RWPE2 (cell line): ENCODE measurements around the gene GNLY.

Experiments used
- ATAC-seq: fragments of 200-7000 bp; cut with Tn5 transposase; 3 replicates; pipeline ENCODE4 v1.9.1; 2021; ENCODE audit warnings: low read depth
- DNase-seq: peaks from one replicate; pipeline ENCODE4 v3.0.0-alpha.2; 2020; ENCODE audit warnings: low spot score
- H3K27ac ChIP-seq: fragments of 450-650 bp; 2 replicates; pipeline ENCODE4 v1.5.1; 2017; ENCODE audit warnings: mild to moderate bottlenecking; ENCODE audit not compliant: poor library complexity, severe bottlenecking
- H3K27me3 ChIP-seq: fragments of 250-450 bp; sonication (Bioruptor Pico); 2 replicates; pipeline ENCODE4 v1.5.1; 2021; ENCODE audit warnings: mild to moderate bottlenecking, moderate library complexity; ENCODE audit not compliant: insufficient read depth, poor library complexity, severe bottlenecking
- H3K36me3 ChIP-seq: fragments of 250-450 bp; sonication (Bioruptor Pico); 2 replicates; pipeline ENCODE4 v1.5.1; 2020; ENCODE audit warnings: low read depth, mild to moderate bottlenecking, moderate library complexity
- H3K4me1 ChIP-seq: fragments of 250-450 bp; sonication (Bioruptor Pico); 2 replicates; pipeline ENCODE4 v1.5.1; 2021; ENCODE audit warnings: mild to moderate bottlenecking, moderate library complexity; ENCODE audit not compliant: insufficient read depth, poor library complexity, severe bottlenecking
- H3K4me3 ChIP-seq: fragments of 250-450 bp; sonication (Bioruptor Pico); 2 replicates; pipeline ENCODE4 v1.5.1; 2021; ENCODE audit warnings: mild to moderate bottlenecking, moderate library complexity; ENCODE audit not compliant: severe bottlenecking
- H3K9me3 ChIP-seq: fragments of 250-450 bp; sonication (Bioruptor Pico); 2 replicates; pipeline ENCODE4 v1.5.1; 2021; ENCODE audit warnings: mild to moderate bottlenecking, moderate library complexity; ENCODE audit not compliant: severe bottlenecking
- CTCF ChIP-seq: fragments of 450-650 bp; IDR thresholded peaks from one replicate; pipeline ENCODE4 v1.5.1; 2017; ENCODE audit warnings: mild to moderate bottlenecking, moderate library complexity; ENCODE audit not compliant: poor library complexity, severe bottlenecking

Gene GNLY

GRCh38 chr2:85695121-85695520, 963 bp downstream of the GNLY start:
- Histone ChIP-seq H3K4me3 (no peak overlapping the region), H3K9me3 (no peaks in the 10 kb centered on the region), H3K36me3 (no peaks in the 10 kb centered on the region), H3K4me1 (no peaks in the 10 kb centered on the region), H3K27ac (no peak overlapping the region), H3K27me3 (no peaks in the 10 kb centered on the region)
- ATAC-seq: no peak
- no peak for TF ChIP-seq CTCF
- no peak for DNase-seq

GRCh38 chr2:85695691-85696668, 1.8 kb downstream of the GNLY start:
- Histone ChIP-seq H3K27ac (no peak overlapping the region), H3K4me3 (no peak overlapping the region), H3K4me1 (no peaks in the 10 kb centered on the region), H3K36me3 (no peaks in the 10 kb centered on the region), H3K27me3 (no peaks in the 10 kb centered on the region), H3K9me3 (no peaks in the 10 kb centered on the region)
- DNase-seq (no peak), ATAC-seq (no peak)
- TF ChIP-seq CTCF: no peak

GRCh38 chr2:85697096-85697495, 2.9 kb downstream of the GNLY start:
- Histone ChIP-seq H3K27ac (no peak overlapping the region), H3K9me3 (no peaks in the 10 kb centered on the region), H3K4me3 (no peak overlapping the region), H3K27me3 (no peaks in the 10 kb centered on the region), H3K36me3 (no peaks in the 10 kb centered on the region), H3K4me1 (peaks cover 9% of the 10 kb centered on the region)
- DNase-seq (no peak), ATAC-seq (no peak)
- no peak for TF ChIP-seq CTCF

GRCh38 chr2:85697716-85698115, 3.6 kb downstream of the GNLY start:
- no peak overlapping the region for H3K27ac ChIP-seq
- no peak for TF ChIP-seq CTCF
- H3K4me3 ChIP-seq: no peak overlapping the region
- no peaks in the 10 kb centered on the region for H3K9me3 ChIP-seq
- no peaks in the 10 kb centered on the region for H3K27me3 ChIP-seq
- ATAC-seq: no peak
- H3K4me1 ChIP-seq: peaks cover 15% of the 10 kb centered on the region
- no peak for DNase-seq
- H3K36me3 ChIP-seq: no peaks in the 10 kb centered on the region
